Left lung (tissue), 10 donors: Measurements from ENCODE around the gene TSFM. TPM values are rescaled to one million over a fixed set of nuclear protein-coding genes. Genes with fewer than 3 reads are reported as not detected.

Experiments used
- ATAC-seq: fragments of 200-7000 bp; cut with Tn5 transposase; one replicate; pipeline ENCODE4 v1.9.1; 2020; ENCODE audit warnings: moderate library complexity
- DNase-seq, 4 donors: peaks; one replicate each; pipeline ENCODE4 v3.0.0-alpha.2; 2013 to 2020
- H3K27ac ChIP-seq, 2 donors: fragments of 200-600 bp; sonication (generic) in 1 of 2; one replicate each; pipeline versions ENCODE4 v1.5.0 to v1.8.0; 2020 to 2021
- H3K27me3 ChIP-seq, 2 donors: fragments of 200-600 bp; sonication (generic) in 1 of 2; one replicate each; pipeline versions ENCODE4 v1.5.0 to v1.8.0; 2020 to 2021
- H3K36me3 ChIP-seq, 2 donors: fragments of 200-600 bp; sonication (generic) in 1 of 2; one replicate each; pipeline versions ENCODE4 v1.5.0 to v1.8.0; 2020 to 2021
- H3K4me1 ChIP-seq, 2 donors: fragments of 200-600 bp; one replicate each; pipeline ENCODE4 v1.8.0; 2021
- H3K4me3 ChIP-seq, 2 donors: fragments of 200-600 bp; sonication (generic) in 1 of 2; one replicate each; pipeline versions ENCODE4 v1.5.0 to v1.8.0; 2020 to 2021; ENCODE audit warnings: mild to moderate bottlenecking in 1 of 2
- H3K9me3 ChIP-seq, 2 donors: fragments of 200-600 bp; sonication (generic) in 1 of 2; one replicate each; pipeline versions ENCODE4 v1.5.0 to v1.8.0; 2020 to 2021
- CTCF ChIP-seq, 2 donors: fragments of 200-600 bp; sonication (generic) in 1 of 2; IDR thresholded peaks; one replicate each; pipeline versions ENCODE4 v1.5.0 to v1.8.0; 2021; ENCODE audit warnings: antibody characterized with exemption in 2 of 2
- intact Hi-C, 2 donors: fragments of 100-400 bp; cut with DNase I; formaldehyde crosslinking; loops; one replicate each; pipeline versions ENCODE4 v1.11.2 to v1.14.2; 2022
- polyA plus RNA-seq, 6 donors: library from polyadenylated mRNA; unstranded; fragments of 120-200 nt; gene quantifications; one replicate each; pipeline ENCODE4 v1.2.1, GENCODE V29; 2013; ENCODE audit not compliant: insufficient read length in 6 of 6
- total RNA-seq, 2 donors: library from RNA; stranded (reverse); fragmentation: NEBNext Ultra II Directional; extraction: Animal tissue kit (Norgen Biotek cat#: 25700); gene quantifications; one replicate each; pipeline ENCODE4 v1.2.1, GENCODE V29; 2021
- donor health status: DM: no; HTN: yes; CAD: no.
- donor health status: DM: no; HTN: no; CAD: no.

Gene TSFM
- total and polyA plus RNA-seq, 8 donors, result 25.6 to 35.3 (median 30.7) TPM

GRCh38 chr12:57821474-57822214 is 39.1 kb downstream of the TSFM start:
- Histone ChIP-seq H3K27ac (peak overlapping the region in 1 of 2 donors; percentile 69), H3K27me3 (no peaks in the 10 kb centered on the region), H3K9me3 (no peaks in the 10 kb centered on the region), H3K4me3 (no peak overlapping the region), H3K4me1 (peaks cover 11 to 54% of the 10 kb centered on the region in 2 donors), H3K36me3 (peaks cover 17 to 86% of the 10 kb centered on the region in 2 donors)
- intact Hi-C loops, result loop anchor here in 1 of 2 donors (10.0 kb wide), 1 partner anchor 73 kb away; no protein-coding TSS in a partner anchor
- DNase-seq (no peak), ATAC-seq (no peak)
- TF ChIP-seq CTCF (IDR thresholded peaks at IDR 0.05), result no peak

GRCh38 chr12:57822392-57823130 is 40.0 kb downstream of the TSFM start:
- H3K27ac ChIP-seq, result peak overlapping the region; percentile 44 to 69

GRCh38 chr12:57823131-57823907 is 40.7 kb downstream of the TSFM start:
- no peak for DNase-seq
- no peaks in the 10 kb centered on the region for H3K9me3 ChIP-seq
- no peak for TF ChIP-seq CTCF (IDR thresholded peaks at IDR 0.05)
- peaks cover 0 to 40% of the 10 kb centered on the region in 2 donors for H3K4me1 ChIP-seq
- H3K4me3 ChIP-seq, result no peak overlapping the region
- no peaks in the 10 kb centered on the region for H3K27me3 ChIP-seq
- peak overlapping the region; percentile 44 to 69 for H3K27ac ChIP-seq
- peaks cover 26 to 100% of the 10 kb centered on the region in 2 donors for H3K36me3 ChIP-seq
- intact Hi-C loops, result loop anchor here in 1 of 2 donors (10.0 kb wide), 1 partner anchor 71 kb away; no protein-coding TSS in a partner anchor
- no peak for ATAC-seq

More at GRCh38 chr12:57822392-57823130, 40.0 kb downstream of the TSFM start:
- peaks cover 25 to 95% of the 10 kb centered on the region in 2 donors for H3K36me3 ChIP-seq
- DNase-seq (no peak), ATAC-seq (no peak)
- H3K4me1 ChIP-seq, result peaks cover 2 to 45% of the 10 kb centered on the region in 2 donors
- intact Hi-C loops, result loop anchor here in 1 of 2 donors (10.0 kb wide), 1 partner anchor 72 kb away; no protein-coding TSS in a partner anchor
- no peaks in the 10 kb centered on the region for H3K27me3 ChIP-seq
- no peaks in the 10 kb centered on the region for H3K9me3 ChIP-seq
- no peak for TF ChIP-seq CTCF (IDR thresholded peaks at IDR 0.05)
- no peak overlapping the region for H3K4me3 ChIP-seq

GRCh38 chr12:57823908-57824640 is 41.5 kb downstream of the TSFM start:
- Histone ChIP-seq H3K27me3 (no peaks in the 10 kb centered on the region), H3K9me3 (no peaks in the 10 kb centered on the region), H3K36me3 (peaks cover 26 to 100% of the 10 kb centered on the region in 2 donors), H3K4me3 (no peak overlapping the region), H3K4me1 (peaks cover 0 to 39% of the 10 kb centered on the region in 2 donors), H3K27ac (peak overlapping the region; percentile 19 to 69)
- intact Hi-C loops, result loop anchor here in 1 of 2 donors (10.0 kb wide), 1 partner anchor 71 kb away; no protein-coding TSS in a partner anchor
- no peak for TF ChIP-seq CTCF (IDR thresholded peaks at IDR 0.05)
- DNase-seq (no peak), ATAC-seq (no peak)
